ENCODE measurements around the gene SIGLECL1. TPM values are rescaled to one million over a fixed set of nuclear protein-coding genes. Genes with fewer than 3 reads are reported as not detected.

The SIGLECL1 gene
- total and polyA plus RNA-seq, 8 donors, result not detected

DNA sequence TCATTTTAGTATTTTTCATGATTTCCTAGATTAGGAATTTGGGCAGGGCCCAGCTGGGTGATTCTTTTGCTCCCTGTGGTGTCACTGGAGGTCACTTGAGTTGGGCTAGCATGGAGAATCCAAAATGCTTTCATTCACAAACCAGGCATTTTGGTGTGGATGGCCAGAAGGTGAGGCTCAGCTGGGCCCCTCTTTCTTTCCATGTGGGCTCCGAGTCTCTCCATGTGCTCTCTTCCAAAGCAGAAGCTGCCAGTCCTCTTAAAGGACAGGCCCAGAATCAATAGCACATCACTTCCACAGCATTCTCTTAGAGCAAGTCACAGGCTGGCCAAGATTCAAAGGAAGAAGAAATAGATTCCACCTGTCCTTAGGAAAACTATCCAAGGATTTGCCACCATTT is 38.8 kb downstream of the SIGLECL1 start:
- H3K4me1 ChIP-seq, result no peaks in the 10 kb centered on the region
- WGBS, 2 donors, result 52 to 60% methylated on average over 1 of the region's 1 CpG
- no peaks in the 10 kb centered on the region for H3K36me3 ChIP-seq
- ATAC-seq (no peak), DNase-seq (no peak), FAIRE-seq (no peak)
- H3K9me3 ChIP-seq, result no peaks in the 10 kb centered on the region
- intact Hi-C loops (cut with DNase I), result no loop called here
- no peak overlapping the region for H3K4me3 ChIP-seq
- no peak overlapping the region for H3K27ac ChIP-seq
- peaks cover 0 to 4% (median 0%) of the 10 kb centered on the region in 4 donors for H3K27me3 ChIP-seq
- TF ChIP-seq, protein P1, sequence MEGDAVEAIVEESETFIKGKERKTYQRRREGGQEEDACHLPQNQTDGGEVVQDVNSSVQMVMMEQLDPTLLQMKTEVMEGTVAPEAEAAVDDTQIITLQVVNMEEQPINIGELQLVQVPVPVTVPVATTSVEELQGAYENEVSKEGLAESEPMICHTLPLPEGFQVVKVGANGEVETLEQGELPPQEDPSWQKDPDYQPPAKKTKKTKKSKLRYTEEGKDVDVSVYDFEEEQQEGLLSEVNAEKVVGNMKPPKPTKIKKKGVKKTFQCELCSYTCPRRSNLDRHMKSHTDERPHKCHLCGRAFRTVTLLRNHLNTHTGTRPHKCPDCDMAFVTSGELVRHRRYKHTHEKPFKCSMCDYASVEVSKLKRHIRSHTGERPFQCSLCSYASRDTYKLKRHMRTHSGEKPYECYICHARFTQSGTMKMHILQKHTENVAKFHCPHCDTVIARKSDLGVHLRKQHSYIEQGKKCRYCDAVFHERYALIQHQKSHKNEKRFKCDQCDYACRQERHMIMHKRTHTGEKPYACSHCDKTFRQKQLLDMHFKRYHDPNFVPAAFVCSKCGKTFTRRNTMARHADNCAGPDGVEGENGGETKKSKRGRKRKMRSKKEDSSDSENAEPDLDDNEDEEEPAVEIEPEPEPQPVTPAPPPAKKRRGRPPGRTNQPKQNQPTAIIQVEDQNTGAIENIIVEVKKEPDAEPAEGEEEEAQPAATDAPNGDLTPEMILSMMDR (IDR thresholded peaks at IDR 0.05), result no peak

- Histone ChIP-seq H3K4me3 (no peak overlapping the region), H3K9me3 (no peaks in the 10 kb centered on the region), H3K4me1 (no peaks in the 10 kb centered on the region), H3K36me3 (no peaks in the 10 kb centered on the region), H3K27me3 (peaks cover 0 to 4% (median 0%) of the 10 kb centered on the region in 4 donors), H3K27ac (no peak overlapping the region)
- WGBS, 2 donors, result 24 to 25% methylated on average over 11 of the region's 11 CpGs
- DNase-seq (no peak), FAIRE-seq (no peak), ATAC-seq (no peak)
- TF ChIP-seq, protein P1 (IDR thresholded peaks at IDR 0.05), result no peak
- intact Hi-C loops (cut with DNase I), result no loop called here
Measured at GRCh38 chr19:51292971-51293370, 42.1 kb downstream of the SIGLECL1 start.

GRCh38 chr19:51293571-51294210 is 42.8 kb downstream of the SIGLECL1 start:
- H3K4me1 ChIP-seq, result no peaks in the 10 kb centered on the region
- DNase-seq (no peak), ATAC-seq (no peak), FAIRE-seq (no peak)
- H3K9me3 ChIP-seq, result no peaks in the 10 kb centered on the region
- no peak overlapping the region for H3K4me3 ChIP-seq
- TF ChIP-seq, protein P1 (IDR thresholded peaks at IDR 0.05), result no peak
- H3K36me3 ChIP-seq, result no peaks in the 10 kb centered on the region
- WGBS, 2 donors, result 47 to 56% methylated on average over 13 to 14 of the region's 14 CpGs
- H3K27ac ChIP-seq, result no peak overlapping the region
- intact Hi-C loops (cut with DNase I), result no loop called here
- peaks cover 0 to 4% (median 0%) of the 10 kb centered on the region in 4 donors for H3K27me3 ChIP-seq

- H3K9me3 ChIP-seq, result no peaks in the 10 kb centered on the region
- no peak for FAIRE-seq
- TF ChIP-seq, protein P1 (IDR thresholded peaks at IDR 0.05), result no peak
- no peak overlapping the region for H3K4me3 ChIP-seq
- ATAC-seq, result no peak
- no peaks in the 10 kb centered on the region for H3K4me1 ChIP-seq
- intact Hi-C loops (cut with DNase I), result no loop called here
- H3K36me3 ChIP-seq, result no peaks in the 10 kb centered on the region
- H3K27me3 ChIP-seq, result no peaks in the 10 kb centered on the region
- DNase-seq, result no peak
- WGBS, 2 donors, result 49 to 59% methylated on average over 23 of the region's 23 CpGs
- H3K27ac ChIP-seq, result no peak overlapping the region
Measured at GRCh38 chr19:51294211-51294976, 43.5 kb downstream of the SIGLECL1 start.

DNA sequence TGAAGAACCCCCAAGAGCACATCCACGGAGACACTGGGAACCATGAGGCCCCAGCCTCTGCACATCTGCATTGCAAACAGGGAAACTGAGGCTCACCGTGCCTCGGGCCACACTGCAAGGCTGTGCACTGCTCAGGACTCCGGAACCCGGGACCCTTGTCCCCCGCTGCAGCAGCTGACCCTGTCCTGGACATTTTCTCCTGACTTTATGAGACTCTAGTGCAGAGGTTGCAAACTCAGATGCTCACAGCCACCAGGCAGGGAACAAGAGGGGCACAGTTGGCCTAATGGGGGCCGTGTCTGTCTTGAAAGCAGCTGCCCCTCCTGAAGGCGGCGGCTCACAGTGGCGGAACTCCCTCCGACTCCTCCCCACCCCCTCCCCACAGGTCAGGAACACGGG is 44.1 kb downstream of the SIGLECL1 start:
- no peak for DNase-seq
- TF ChIP-seq, protein P1 (IDR thresholded peaks at IDR 0.05), result no peak
- Histone ChIP-seq H3K36me3 (no peaks in the 10 kb centered on the region), H3K27ac (no peak overlapping the region), H3K9me3 (no peaks in the 10 kb centered on the region), H3K4me3 (no peak overlapping the region), H3K4me1 (no peaks in the 10 kb centered on the region), H3K27me3 (no peaks in the 10 kb centered on the region)
- intact Hi-C loops (cut with DNase I), result no loop called here
- no peak for ATAC-seq
- 36 to 46% methylated on average over 10 to 12 of the region's 12 CpGs for WGBS, 2 donors
- no peak for FAIRE-seq

All from pancreas (tissue), 10 donors.